ENCODE results near the gene ACO1.

DNA sequence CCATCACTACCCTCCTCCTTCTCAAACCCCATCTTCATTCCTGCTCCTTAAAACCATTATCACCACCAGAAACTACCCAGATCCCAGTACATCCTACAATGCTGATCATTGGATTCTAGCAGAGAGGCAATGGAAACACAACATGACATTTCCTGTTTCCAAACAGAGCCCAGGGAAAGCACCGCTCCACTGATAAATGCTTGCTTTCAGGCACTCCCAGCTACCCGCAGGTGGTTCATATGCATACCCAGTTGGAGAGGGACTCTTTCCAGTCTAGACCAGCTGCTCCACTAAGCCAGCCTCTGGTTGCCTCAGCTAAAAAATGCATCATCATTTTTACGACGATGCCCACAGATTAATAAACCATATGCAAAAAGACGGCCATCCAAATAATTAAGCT is 39.2 kb upstream of the ACO1 start:
- TF ChIP-seq POLR2A (IDR thresholded peaks at IDR 0.05; ENCODE audit: low read length): no peak
- no peak for TF ChIP-seq GATA1 (IDR thresholded peaks at IDR 0.05; ENCODE audit: low read depth, low read length)

Measured in erythroblast (primary cell).